Measurements from ENCODE around the gene TMEM39A. TPM values are rescaled to one million over a fixed set of nuclear protein-coding genes. Genes with fewer than 3 reads are reported as not detected.

Gene TMEM39A
- polyA plus RNA-seq, 1 of the 3 experiments (the other 2 are of a cell fraction), result 13.2 TPM

GRCh38 chr3:119409844-119410243 is 53.6 kb downstream of the TMEM39A start (continued):
- TF ChIP-seq RAD21 (IDR thresholded peaks at IDR 0.05; ENCODE audit: low read length) (no peak), ZBTB33 (IDR thresholded peaks at IDR 0.05; ENCODE audit: borderline replicate concordance, low read depth) (no peak), RCOR1 (IDR thresholded peaks at IDR 0.05; ENCODE audit: low read length) (no peak), SIN3A (IDR thresholded peaks at IDR 0.05; ENCODE audit: borderline replicate concordance, low read depth, low read length) (no peak)

GRCh38 chr3:119408243-119408950 is 55.0 kb downstream of the TMEM39A start:
- CTCF ChIA-PET, result interaction anchor here (1.2 kb wide), 1 partner anchor 9 kb away, joined by 3 read pairs; no protein-coding TSS in a partner anchor
- Histone ChIP-seq H3K4me3 (ENCODE audit: low read depth in 2 of 2, low read length in 1 of 2) (no peak overlapping the region), H3K4me2 (no peak overlapping the region), H3K79me2 (ENCODE audit: insufficient read depth) (no peaks in the 10 kb centered on the region), H4K20me1 (ENCODE audit: insufficient read depth) (no peaks in the 10 kb centered on the region), H2AFZ (ENCODE audit: low read depth) (no peak overlapping the region), H3K9me2 (no peaks in the 10 kb centered on the region), H3K9ac (no peak overlapping the region), H3K27me3 (ENCODE audit: insufficient read depth) (no peaks in the 10 kb centered on the region), H3K36me3 (replicated peaks in 1 of 2; ENCODE audit: control insufficient read depth in 1 of 2, insufficient read depth in 2 of 2, low read length in 1 of 2) (peaks cover 22 to 37% of the 10 kb centered on the region in 2 experiments), H3K4me1 (ENCODE audit: control insufficient read depth in 1 of 2, insufficient read depth in 2 of 2, low read depth in 1 of 2, low read length in 1 of 2) (no peaks in the 10 kb centered on the region), H3K27ac (ENCODE audit: low read depth in 2 of 2, low read length in 1 of 2) (no peak overlapping the region), H3K9me3 (no peaks in the 10 kb centered on the region), H3F3A (replicated peaks; ENCODE audit: insufficient read depth) (no peaks in the 10 kb centered on the region)
- no peak for DNase-seq
- TF ChIP-seq NRF1 (IDR thresholded peaks at IDR 0.05; ENCODE audit: low read depth, low read length) (no peak), TEAD4 (IDR thresholded peaks at IDR 0.05; ENCODE audit: borderline replicate concordance, insufficient read depth) (no peak), EP300 (IDR thresholded peaks at IDR 0.05; ENCODE audit: borderline replicate concordance in 1 of 2, low read depth in 1 of 2, low read length in 1 of 2) (no peak), USF1 (IDR thresholded peaks at IDR 0.05; ENCODE audit: borderline replicate concordance, low read depth) (no peak), PBX3 (IDR thresholded peaks at IDR 0.05) (no peak)
- 87% methylated on average over 3 of the region's 3 CpGs for WGBS (ENCODE audit: low lambda C conversion rate)
- POLR2A ChIA-PET, result no interaction called here

- POLR2A ChIA-PET, result no interaction called here
- no peaks in the 10 kb centered on the region for H4K20me1 ChIP-seq (ENCODE audit: insufficient read depth)
- no peaks in the 10 kb centered on the region for H3K79me2 ChIP-seq (ENCODE audit: insufficient read depth)
- no peak overlapping the region for H3K9ac ChIP-seq
- DNase-seq, result no peak
- no peak overlapping the region for H2AFZ ChIP-seq (ENCODE audit: low read depth)
- no peaks in the 10 kb centered on the region for H3K9me2 ChIP-seq
- CTCF ChIA-PET, result no interaction called here
- H3K4me1 ChIP-seq (ENCODE audit: control insufficient read depth in 1 of 2, insufficient read depth in 2 of 2, low read depth in 1 of 2, low read length in 1 of 2), result no peaks in the 10 kb centered on the region
- no peak overlapping the region for H3K4me3 ChIP-seq (ENCODE audit: low read depth in 2 of 2, low read length in 1 of 2)
- no peaks in the 10 kb centered on the region for H3K27me3 ChIP-seq (ENCODE audit: insufficient read depth)
- no peak overlapping the region for H3K27ac ChIP-seq (ENCODE audit: low read depth in 2 of 2, low read length in 1 of 2)
- no peaks in the 10 kb centered on the region for H3K9me3 ChIP-seq
- WGBS (ENCODE audit: low lambda C conversion rate), result 81% methylated on average over 2 of the region's 2 CpGs
- H3F3A ChIP-seq (replicated peaks; ENCODE audit: insufficient read depth), result no peaks in the 10 kb centered on the region
- peaks cover 36 to 41% of the 10 kb centered on the region in 2 experiments for H3K36me3 ChIP-seq (replicated peaks in 1 of 2; ENCODE audit: control insufficient read depth in 1 of 2, insufficient read depth in 2 of 2, low read length in 1 of 2)
- no peak overlapping the region for H3K4me2 ChIP-seq
- TF ChIP-seq ELF1 (IDR thresholded peaks at IDR 0.05) (no peak), REST (IDR thresholded peaks at IDR 0.05; ENCODE audit: low read depth, low read length) (no peak), CHD2 (IDR thresholded peaks at IDR 0.05; ENCODE audit: low read length, partially characterized antibody) (no peak), RCOR1 (IDR thresholded peaks at IDR 0.05; ENCODE audit: low read length) (no peak), RXRA (IDR thresholded peaks at IDR 0.05; ENCODE audit: borderline replicate concordance, low read depth) (no peak), GATA2 (CRISPR knock-in tag; IDR thresholded peaks at IDR 0.05) (no peak), FOXJ3 (CRISPR knock-in tag; IDR thresholded peaks at IDR 0.05) (no peak), FOXM1 (IDR thresholded peaks at IDR 0.05; ENCODE audit: low read depth) (no peak), NRF1 (IDR thresholded peaks at IDR 0.05; ENCODE audit: low read depth, low read length) (no peak), RFX5 (IDR thresholded peaks at IDR 0.05; ENCODE audit: low read length) (no peak), TCF12 (IDR thresholded peaks at IDR 0.05) (no peak)
Measured at GRCh38 chr3:119405315-119405714, 58.1 kb downstream of the TMEM39A start.
